Epithelial cell of esophagus (primary cell): ENCODE results near the gene MYO1H.
A peak's percentile ranks its signal among the peaks of the same experiment; 100 is the strongest.
"Not testable (repeated sequence)": the region's sequence is repeated elsewhere in the genome, so short reads cannot be mapped to it uniquely, and the experiment has no call there.

ENCODE experiments used
- DNase-seq: peaks from one replicate; pipeline ENCODE4 v3.0.0; 2010; ENCODE audit warnings: low read depth
- H3K4me3 ChIP-seq: 2 replicates; pipeline ENCODE4 v1.5.1; 2011; ENCODE audit warnings: mild to moderate bottlenecking, low read length, control low read depth
- TF ChIP-seq, protein P1 (sequence below): IDR thresholded peaks from 2 replicates; pipeline ENCODE4 v1.5.1; 2011; ENCODE audit warnings: low read depth, mild to moderate bottlenecking, low read length, control low read depth, inconsistent platforms; ENCODE audit not compliant: insufficient read depth; ENCODE audit errors: missing control alignments

The MYO1H gene

GRCh38 chr12:109418848-109419480 is 71.3 kb downstream of the MYO1H start:
- TF ChIP-seq, protein P1, sequence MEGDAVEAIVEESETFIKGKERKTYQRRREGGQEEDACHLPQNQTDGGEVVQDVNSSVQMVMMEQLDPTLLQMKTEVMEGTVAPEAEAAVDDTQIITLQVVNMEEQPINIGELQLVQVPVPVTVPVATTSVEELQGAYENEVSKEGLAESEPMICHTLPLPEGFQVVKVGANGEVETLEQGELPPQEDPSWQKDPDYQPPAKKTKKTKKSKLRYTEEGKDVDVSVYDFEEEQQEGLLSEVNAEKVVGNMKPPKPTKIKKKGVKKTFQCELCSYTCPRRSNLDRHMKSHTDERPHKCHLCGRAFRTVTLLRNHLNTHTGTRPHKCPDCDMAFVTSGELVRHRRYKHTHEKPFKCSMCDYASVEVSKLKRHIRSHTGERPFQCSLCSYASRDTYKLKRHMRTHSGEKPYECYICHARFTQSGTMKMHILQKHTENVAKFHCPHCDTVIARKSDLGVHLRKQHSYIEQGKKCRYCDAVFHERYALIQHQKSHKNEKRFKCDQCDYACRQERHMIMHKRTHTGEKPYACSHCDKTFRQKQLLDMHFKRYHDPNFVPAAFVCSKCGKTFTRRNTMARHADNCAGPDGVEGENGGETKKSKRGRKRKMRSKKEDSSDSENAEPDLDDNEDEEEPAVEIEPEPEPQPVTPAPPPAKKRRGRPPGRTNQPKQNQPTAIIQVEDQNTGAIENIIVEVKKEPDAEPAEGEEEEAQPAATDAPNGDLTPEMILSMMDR: no peak
- no peak for DNase-seq
- H3K4me3 ChIP-seq: no peak overlapping the region

- TF ChIP-seq, protein P1: no peak
- no peak overlapping the region for H3K4me3 ChIP-seq
- DNase-seq: no peak
Observed at GRCh38 chr12:109421355-109422087, 73.8 kb downstream of the MYO1H start.

- H3K4me3 ChIP-seq: no peak overlapping the region
- no peak for DNase-seq
- TF ChIP-seq, protein P1: no peak
Observed at GRCh38 chr12:109422251-109422650, 74.6 kb downstream of the MYO1H start.

GRCh38 chr12:109423392-109423791 is 75.7 kb downstream of the MYO1H start:
- H3K4me3 ChIP-seq: no peak overlapping the region
- TF ChIP-seq, protein P1: no peak
- no peak for DNase-seq

DNA sequence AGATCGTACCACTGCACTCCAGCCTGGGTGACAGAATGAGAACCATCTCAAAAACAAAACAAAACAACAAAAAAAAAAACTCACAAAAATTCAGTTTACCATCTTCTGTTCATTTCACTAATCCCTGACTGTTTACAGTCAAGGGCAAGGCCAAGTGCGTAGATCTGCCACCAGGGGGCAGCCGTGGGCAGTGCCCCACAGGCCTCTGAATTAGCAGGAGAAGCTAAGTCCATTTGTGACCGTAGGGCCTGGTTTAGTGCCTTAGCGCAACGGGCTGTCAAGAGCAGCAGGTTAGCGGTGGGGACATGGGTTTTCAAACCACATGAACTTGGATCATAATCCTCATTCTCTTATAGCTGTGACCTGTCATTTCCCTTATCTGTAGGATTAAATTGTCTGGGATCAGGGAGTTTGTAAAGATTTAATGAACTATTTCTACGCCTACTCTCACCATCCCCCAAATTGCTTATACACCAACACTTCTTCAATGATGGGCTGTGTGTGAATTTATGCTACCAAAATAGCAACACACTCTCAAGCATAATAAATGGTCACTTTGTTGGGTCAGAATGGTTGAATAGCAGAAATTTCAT is 80.4 kb downstream of the MYO1H start:
- TF ChIP-seq, protein P1: peak; percentile 100
- H3K4me3 ChIP-seq: no peak overlapping the region
- peak; percentile 83 for DNase-seq

GRCh38 chr12:109428804-109429203 is 81.1 kb downstream of the MYO1H start:
- H3K4me3 ChIP-seq, DNase-seq: not testable (repeated sequence)

- no peak for DNase-seq
- TF ChIP-seq, protein P1: no peak
- no peak overlapping the region for H3K4me3 ChIP-seq
Observed at GRCh38 chr12:109430244-109430643, 82.5 kb downstream of the MYO1H start.
